HepG2 (cell line): ENCODE measurements around the gene CMTM2. TPM values are rescaled to one million over a fixed set of nuclear protein-coding genes. Genes with fewer than 3 reads are reported as not detected.

Source experiments
- ATAC-seq: fragments of 200-7000 bp; cut with Tn5 transposase; 3 replicates; pipeline ENCODE4 v1.9.1; 2020; ENCODE audit warnings: mild to moderate bottlenecking, moderate library complexity
- BruUV-seq: library from RNA; stranded (reverse); fragments of 400-500 nt; replicated peaks from 2 replicates; lab custom pipeline; 2021; lab: Mats Ljungman, UMichigan
- CTCF ChIA-PET: fragments of 300-600 bp; formaldehyde crosslinking; extraction: SDS; loops from one replicate; lab custom pipeline; 2021; ENCODE audit warnings: low total read pairs, inconsistent platforms, low intra/inter-chr PET ratio; lab: Yijun Ruan, JAX
- POLR2A ChIA-PET: fragments of 350-600 bp; sonication (Branson Sonifier 250); formaldehyde crosslinking; loops from one replicate; lab custom pipeline; 2020; ENCODE audit warnings: antibody characterized with exemption, inconsistent platforms; lab: Yijun Ruan, JAX
- DNase-seq: peaks from one replicate; pipeline ENCODE4 v3.0.0-alpha.2; 2015; ENCODE audit warnings: low spot score
- FAIRE-seq: peaks from 3 replicates; lab custom pipeline; 2011; peaks lifted over from hg19 to GRCh38; lab: Jason Lieb, UNC
- H2AFZ ChIP-seq: one replicate; pipeline ENCODE4 v1.6.1; 2011; ENCODE audit warnings: low read length, inconsistent platforms
- H3K27ac ChIP-seq: fragments of 300-600 bp; 3 replicates; pipeline ENCODE4 v1.8.0; 2011; ENCODE audit warnings: mixed run types, mild to moderate bottlenecking, mixed read lengths, low read length, inconsistent platforms; ENCODE audit not compliant: insufficient read depth; ENCODE audit errors: extremely low read length
- H3K27me3 ChIP-seq, 2 experiments: fragments of 200-600 bp in 1 of 2; 2 replicates in 1 of 2; 3 replicates in 1 of 2; pipeline versions ENCODE4 v1.6.0 to v1.8.0; 2011; ENCODE audit warnings: low read length in 2 of 2, mild to moderate bottlenecking in 2 of 2, moderate library complexity in 2 of 2, inconsistent platforms in 1 of 2; ENCODE audit not compliant: insufficient read depth in 2 of 2, control insufficient read depth in 1 of 2
- H3K36me3 ChIP-seq, 2 experiments: fragments of 200-600 bp in 1 of 2; replicated peaks in 1 of 2; 2 replicates in 1 of 2; 3 replicates in 1 of 2; pipeline versions ENCODE4 v1.5.1 to v1.8.0; 2011; ENCODE audit warnings: low read length in 2 of 2, inconsistent platforms in 1 of 2; ENCODE audit not compliant: insufficient read depth in 2 of 2, control insufficient read depth in 1 of 2
- H3K4me1 ChIP-seq: 2 replicates; pipeline ENCODE4 v1.5.1; 2012; ENCODE audit warnings: low read length, inconsistent platforms; ENCODE audit not compliant: insufficient read depth
- H3K4me2 ChIP-seq: 2 replicates; pipeline ENCODE4 v1.6.0; 2011; ENCODE audit warnings: low read depth, low read length, inconsistent platforms
- H3K4me3 ChIP-seq, 3 experiments: fragments of 200-600 bp in 1 of 3; sonication (generic), shearing (Covaris generic) in 1 of 3; replicated peaks in 1 of 3; 2 replicates each; pipeline ENCODE4 v1.5.1; 2011 to 2016; ENCODE audit warnings: low read length in 3 of 3, inconsistent platforms in 2 of 3, low read depth in 2 of 3, mild to moderate bottlenecking in 2 of 3, control low read depth in 1 of 3, mixed read lengths in 1 of 3; ENCODE audit not compliant: insufficient read depth in 1 of 3
- H3K79me2 ChIP-seq: one replicate; pipeline ENCODE4 v1.6.1; 2011; ENCODE audit warnings: low read length, inconsistent platforms; ENCODE audit not compliant: insufficient read depth
- H3K9ac ChIP-seq: 2 replicates; pipeline ENCODE4 v1.6.0; 2011; ENCODE audit warnings: mild to moderate bottlenecking, low read depth, low read length, inconsistent platforms; ENCODE audit not compliant: insufficient read depth
- H3K9me3 ChIP-seq: 2 replicates; pipeline ENCODE4 v1.5.1; 2012; ENCODE audit warnings: mild to moderate bottlenecking, low read length
- H4K20me1 ChIP-seq: 2 replicates; pipeline ENCODE4 v1.6.0; 2011; ENCODE audit warnings: inconsistent platforms, mild to moderate bottlenecking, low read length, moderate library complexity; ENCODE audit not compliant: insufficient read depth
- NFRKB ChIP-seq: fragments of 450-650 bp; IDR thresholded peaks from 2 replicates; pipeline ENCODE4 v1.6.1; 2017
- PAXIP1 ChIP-seq: sonication (generic); formaldehyde crosslinking; conservative IDR thresholded peaks from 2 replicates; pipeline ENCODE4 v1.4.0; 2020; ENCODE audit warnings: mild to moderate bottlenecking, missing genetic modification reagents, moderate library complexity
- PLSCR1 ChIP-seq: sonication (generic); formaldehyde crosslinking; IDR thresholded peaks from 2 replicates; pipeline ENCODE4 v1.5.0; 2020; ENCODE audit warnings: missing genetic modification reagents, mild to moderate bottlenecking, borderline replicate concordance
- POLR2AphosphoS2 ChIP-seq: IDR thresholded peaks from 2 replicates; pipeline ENCODE4 v1.6.1; 2011; ENCODE audit warnings: low read depth, low read length, improper control_type of control experiment
- RFX5 ChIP-seq: IDR thresholded peaks from 2 replicates; pipeline ENCODE4 v1.6.1; 2011; ENCODE audit warnings: low read depth, low read length, improper control_type of control experiment
- SIX4 ChIP-seq: sonication (generic); formaldehyde crosslinking; IDR thresholded peaks from 2 replicates; pipeline ENCODE4 v1.4.0; 2020; ENCODE audit warnings: missing genetic modification reagents
- SP5 ChIP-seq: IDR thresholded peaks from 2 replicates; pipeline ENCODE4 v1.6.1; 2016; ENCODE audit warnings: low read depth, borderline replicate concordance
- TCF7L2 ChIP-seq: IDR thresholded peaks from 2 replicates; pipeline ENCODE4 v1.6.1; 2011; ENCODE audit warnings: mild to moderate bottlenecking, low read depth, low read length, moderate library complexity
- TFAP4 ChIP-seq: sonication (generic); IDR thresholded peaks from 2 replicates; pipeline ENCODE4 v1.6.1; 2016; ENCODE audit warnings: low read depth, borderline replicate concordance
- ZNF275 ChIP-seq: sonication (generic); formaldehyde crosslinking; IDR thresholded peaks from 2 replicates; pipeline ENCODE4 v1.8.0; 2022; ENCODE audit warnings: missing genetic modification reagents, mild to moderate bottlenecking, inconsistent platforms, borderline replicate concordance
- ZNF282 ChIP-seq: fragments of 450-650 bp; IDR thresholded peaks from 2 replicates; pipeline ENCODE4 v1.6.1; 2018; ENCODE audit not compliant: partially characterized antibody
- ZNF326 ChIP-seq: sonication (generic); formaldehyde crosslinking; IDR thresholded peaks from 2 replicates; pipeline ENCODE4 v1.4.0; 2020; ENCODE audit warnings: missing genetic modification reagents, borderline replicate concordance
- ZNF564 ChIP-seq: sonication (generic); formaldehyde crosslinking; IDR thresholded peaks from 2 replicates; pipeline ENCODE4 v1.8.1; 2023; ENCODE audit warnings: mild to moderate bottlenecking, missing genetic modification reagents
- ZNF605 ChIP-seq: sonication (generic); formaldehyde crosslinking; IDR thresholded peaks from 2 replicates; pipeline ENCODE4 v1.8.0; 2022; ENCODE audit warnings: mild to moderate bottlenecking, missing genetic modification reagents
- ZSCAN31 ChIP-seq: sonication (generic); formaldehyde crosslinking; IDR thresholded peaks from 2 replicates; pipeline ENCODE4 v1.5.0; 2020; ENCODE audit warnings: low read depth, mild to moderate bottlenecking, missing genetic modification reagents
- WGBS: methylation state at CpG from one replicate; pipeline ENCODE4 v1.1.6; 2017; ENCODE audit warnings: low lambda C conversion rate; 5-methylcytosine and 5-hydroxymethylcytosine counted together
- in situ Hi-C: cut with HindIII; loops from 2 replicates; pipeline ENCODE4 v1.10.0; 2017; ENCODE audit warnings: low pct_unique_long_range_greater_than_20kb; ENCODE audit not compliant: extremely low pct_ligation_motif_present
- intact Hi-C: fragments of 100-400 bp; cut with micrococcal nuclease; formaldehyde crosslinking; loops from one replicate; pipeline ENCODE4 v1.10.0; 2022; ENCODE audit not compliant: unreplicated experiment
- polyA plus RNA-seq, 8 experiments: library from polyadenylated mRNA; depleted of rRNA in 3 of 8; stranded (reverse) in 7 of 8; unstranded in 1 of 8; fragments of >200 nt; fragmentation: Illumina TruSeq in 4 of 8; extraction: Trizol in 4 of 8; gene quantifications; 2 replicates each; pipeline versions ENCODE4 v1.2.1 to v1.2.3, GENCODE V29; 2011 to 2016; ENCODE audit warnings: low read depth in 4 of 8, missing spikeins in 1 of 8, mixed read lengths in 1 of 8; ENCODE audit not compliant: insufficient read depth in 1 of 8
- total RNA-seq, 5 experiments: library from RNA; depleted of rRNA; stranded (reverse); fragments of >200 nt; fragmentation: Illumina TruSeq; extraction: Trizol; gene quantifications; 2 replicates each; pipeline ENCODE4 v1.2.3, GENCODE V29; 2016; ENCODE audit warnings: low read depth in 1 of 5

Gene CMTM2
- total and polyA plus RNA-seq, 2 of the 13 experiments (the other 11 are each of a cell fraction or from before 2014, with no cell fraction given) = not detected

GRCh38 chr16:66604376-66605176 lies 25.3 kb downstream of the CMTM2 start, which contains the start of gene CMTM3:
TSS of gene CMTM3 (plus strand) at chr16:66604704. CDS start at chr16:66604806, 102 bp downstream.
- intact Hi-C loops = loop anchor here (1.0 to 2.0 kb wide), 4 partner anchors 52 to 198 kb away; partner anchors contain the start of gene CKLF
- peaks cover 13% of the 10 kb centered on the region; the same call in 1 of the 2 replicates for H4K20me1 ChIP-seq
- ATAC-seq (peak; percentile 69), DNase-seq (peak; percentile 54), FAIRE-seq (no peak)
- no TSS peak for BruUV-seq
- in situ Hi-C loops = loop anchor here (5.0 kb wide), 2 partner anchors 88 to 263 kb away; no protein-coding TSS in a partner anchor
- peak within 1 kb of the TSS; percentile 58 for H3K27ac ChIP-seq
- peak within 1 kb of the TSS; percentile 81 for H3K9ac ChIP-seq
- peaks cover 9% of the 10 kb centered on the region for H3K79me2 ChIP-seq
- peak within 1 kb of the TSS; percentile 81 to 87 (median 86) for H3K4me3 ChIP-seq
- H3K4me1 ChIP-seq = peaks cover 57% of the 10 kb centered on the region
- CTCF ChIA-PET = interaction anchor here (0.7 to 1.7 kb wide), 2 partner anchors 42 to 198 kb away, joined by 5 to 7 read pairs; no protein-coding TSS in a partner anchor
- peak within 1 kb of the TSS; percentile 72 for H2AFZ ChIP-seq
- POLR2A ChIA-PET = interaction anchor here (1.0 to 2.7 kb wide), 6 partner anchors 16 to 198 kb away, joined by 3 to 23 read pairs (median 4); partner anchors contain the start of genes CKLF and TK2
- peaks cover 5 to 9% of the 10 kb centered on the region in 2 experiments for H3K36me3 ChIP-seq
- WGBS = 1% methylated on average over 15 of the region's 96 CpGs
- peak within 1 kb of the TSS; percentile 94 for H3K4me2 ChIP-seq
- no peaks in the 10 kb centered on the region for H3K9me3 ChIP-seq
- H3K27me3 ChIP-seq = no peaks in the 10 kb centered on the region
- TF ChIP-seq PAXIP1 (CRISPR knock-in tag) (no peak), RFX5 (no peak), ZNF326 (CRISPR knock-in tag) (no peak), SP5 (CRISPR knock-in tag) (no peak; the same call in 1 of the 2 replicates), ZNF564 (CRISPR knock-in tag) (0 out of 2 replicates have a peak, but pooled peaks have one; percentile 1), ZNF275 (CRISPR knock-in tag) (no peak; the same call in 1 of the 2 replicates), PLSCR1 (no peak), TFAP4 (no peak), TCF7L2 (no peak), POLR2AphosphoS2 (no peak), ZSCAN31 (peak; percentile 70; the same call in 1 of the 2 replicates), ZNF605 (CRISPR knock-in tag) (no peak), SIX4 (no peak), ZNF282 (no peak), NFRKB (no peak)
